GM21786 (cell line): ENCODE measurements around the gene ETV3L.
"Not testable (repeated sequence)": the region's sequence is repeated elsewhere in the genome, so short reads cannot be mapped to it uniquely, and the experiment has no call there.

Experiments
- ATAC-seq: cut with Tn5 transposase; IDR thresholded peaks from one replicate; pipeline ENCODE4 v1.9.1; 2021; ENCODE audit not compliant: unreplicated experiment

ETV3L gene

DNA sequence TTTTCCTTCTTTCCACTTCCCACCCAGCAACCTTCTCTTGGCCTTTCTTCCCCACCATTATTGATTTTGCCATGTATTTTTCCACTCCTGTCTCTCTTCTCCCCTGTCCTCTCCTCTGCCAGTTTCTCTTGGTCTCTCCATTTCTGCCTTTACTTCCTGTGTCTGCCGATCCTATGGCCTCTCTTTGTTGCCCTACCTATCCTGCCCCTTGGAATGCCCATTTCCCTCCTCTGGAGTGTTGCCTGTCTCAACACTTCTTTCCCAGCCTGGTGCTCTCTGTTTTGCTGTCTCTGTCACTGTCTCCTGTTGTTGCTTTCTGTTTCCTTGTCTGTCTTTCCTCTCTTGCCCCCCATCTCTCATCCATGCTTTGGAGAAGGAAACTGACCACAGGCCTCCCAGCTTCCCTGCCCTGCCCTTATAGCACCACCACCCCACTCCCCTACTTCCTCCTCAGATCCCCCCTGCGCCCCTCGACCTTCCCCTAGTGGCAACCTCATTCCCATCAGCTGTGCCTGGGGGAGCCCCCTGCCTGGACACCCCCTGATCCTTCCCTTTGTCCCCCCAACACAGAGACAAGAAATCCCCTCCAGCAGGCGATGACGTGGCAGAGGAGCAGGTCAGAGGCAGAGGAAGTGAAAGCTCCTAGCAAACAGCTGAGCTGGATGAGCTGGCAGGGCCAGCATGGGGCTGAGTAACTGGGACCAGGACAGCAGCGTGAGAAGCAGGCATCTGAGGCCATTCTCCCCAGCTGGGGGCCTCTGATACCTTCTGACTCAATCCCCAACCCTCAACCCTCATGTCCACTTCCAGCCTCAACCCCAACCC, 6.6 kb upstream of the ETV3L start:
- peak; percentile 80 for ATAC-seq

DNA sequence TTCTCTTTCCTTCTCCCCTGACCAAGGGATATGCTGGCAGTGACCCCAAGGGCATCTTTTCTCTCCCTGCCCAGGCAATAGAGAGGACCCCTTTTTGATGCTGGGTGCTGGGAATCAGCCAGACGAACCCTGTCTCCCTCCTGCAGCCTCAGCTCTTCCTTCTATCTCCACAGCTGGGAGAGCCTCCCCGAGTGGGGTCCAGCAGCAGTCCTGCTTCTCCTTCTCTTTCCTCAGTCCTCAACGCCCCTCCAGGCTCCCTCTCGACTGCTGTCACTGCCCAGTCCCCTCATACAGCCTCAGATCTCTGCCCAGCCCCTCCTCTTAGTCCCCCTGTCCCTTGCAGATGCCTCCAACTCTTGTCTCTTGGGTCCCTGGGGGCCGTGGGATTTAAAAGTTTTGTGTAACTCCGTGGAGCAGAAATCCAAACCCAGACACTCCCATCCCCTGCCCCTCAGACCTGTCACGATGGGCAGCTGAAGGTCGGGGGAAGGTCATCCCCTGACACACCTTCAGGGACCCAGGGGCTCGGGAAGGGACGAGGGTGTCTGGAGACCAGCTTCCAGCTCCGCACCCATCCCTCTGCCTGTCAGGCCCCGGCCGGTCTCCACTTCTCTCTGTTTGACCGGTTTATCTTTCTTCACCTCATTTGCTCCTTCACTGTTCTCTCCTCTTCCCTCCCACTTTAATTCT, 5.8 kb upstream of the ETV3L start:
- no peak for ATAC-seq

DNA sequence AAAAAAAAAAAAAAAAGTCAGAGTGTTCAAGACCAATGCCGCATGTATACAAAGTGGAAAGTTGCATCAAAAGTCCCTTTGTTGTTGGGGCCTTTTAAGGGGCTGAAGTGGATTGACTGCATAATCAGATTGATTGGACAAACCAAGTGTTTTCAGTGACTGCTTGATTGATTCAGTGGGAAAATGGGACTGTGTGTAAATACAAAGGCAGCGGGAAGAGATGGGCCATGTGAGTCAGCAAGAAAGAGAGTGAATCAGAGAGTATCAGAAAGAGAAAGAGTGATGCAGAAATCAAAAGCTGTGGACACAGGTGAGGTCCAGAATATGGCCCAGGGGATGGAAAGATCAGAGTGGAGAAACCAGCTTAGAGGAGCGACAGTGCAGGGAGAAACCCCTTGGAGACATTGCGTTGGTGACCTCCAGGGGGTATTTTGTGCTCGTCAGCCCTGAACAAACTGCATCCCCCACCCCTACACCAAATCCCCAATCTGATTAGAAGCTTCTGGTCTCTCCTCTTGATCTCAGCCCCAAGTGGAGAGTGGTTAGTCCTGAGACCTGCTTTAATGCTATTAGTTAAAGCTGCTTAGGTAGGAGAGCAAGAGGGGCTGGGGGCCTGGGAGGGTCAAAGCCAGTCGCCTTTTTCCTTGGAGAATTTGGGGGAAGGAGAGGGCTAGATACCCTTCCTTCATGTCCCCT, 5.1 kb upstream of the ETV3L start:
- no peak for ATAC-seq

DNA sequence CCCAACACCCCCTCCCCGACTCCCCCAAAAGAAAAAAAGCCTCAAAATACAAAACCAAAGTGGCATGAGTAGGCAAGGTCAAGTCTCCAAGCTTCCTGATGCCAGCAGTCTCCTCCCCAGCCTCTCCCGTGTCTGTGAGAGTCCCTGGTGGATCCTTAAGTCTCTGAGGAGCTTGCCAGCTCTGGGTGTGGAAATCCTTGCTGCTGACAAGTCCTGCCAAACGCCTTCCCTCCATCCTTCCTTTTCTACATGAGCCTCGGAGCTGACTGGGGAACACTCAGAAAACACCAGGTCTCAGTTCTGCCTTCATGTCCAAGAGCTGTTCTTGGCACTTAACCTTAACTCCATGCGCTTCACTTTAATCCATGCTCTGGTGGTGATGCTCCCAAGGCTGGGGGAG, 3.7 kb upstream of the ETV3L start:
- ATAC-seq: no peak

DNA sequence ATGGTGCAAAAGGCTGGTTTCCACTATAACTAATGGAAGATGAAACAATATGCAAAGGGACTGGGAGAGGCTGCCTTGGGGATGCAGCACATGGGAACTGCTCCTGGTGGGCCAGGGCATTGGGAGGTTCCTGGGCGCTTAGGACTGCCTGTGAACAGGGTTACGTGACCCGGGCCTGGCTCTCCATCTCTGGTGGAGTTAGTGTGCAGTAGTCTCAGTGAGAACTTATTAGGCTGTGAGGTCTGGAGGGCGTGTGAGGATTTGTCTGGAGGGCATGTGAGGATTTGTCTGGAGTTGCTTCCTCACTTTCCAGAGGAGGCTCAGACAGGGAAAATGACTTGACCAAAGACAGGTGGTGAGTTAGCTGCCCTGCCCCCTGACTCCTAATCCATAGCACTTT, 1.5 kb upstream of the ETV3L start:
- no peak for ATAC-seq

DNA sequence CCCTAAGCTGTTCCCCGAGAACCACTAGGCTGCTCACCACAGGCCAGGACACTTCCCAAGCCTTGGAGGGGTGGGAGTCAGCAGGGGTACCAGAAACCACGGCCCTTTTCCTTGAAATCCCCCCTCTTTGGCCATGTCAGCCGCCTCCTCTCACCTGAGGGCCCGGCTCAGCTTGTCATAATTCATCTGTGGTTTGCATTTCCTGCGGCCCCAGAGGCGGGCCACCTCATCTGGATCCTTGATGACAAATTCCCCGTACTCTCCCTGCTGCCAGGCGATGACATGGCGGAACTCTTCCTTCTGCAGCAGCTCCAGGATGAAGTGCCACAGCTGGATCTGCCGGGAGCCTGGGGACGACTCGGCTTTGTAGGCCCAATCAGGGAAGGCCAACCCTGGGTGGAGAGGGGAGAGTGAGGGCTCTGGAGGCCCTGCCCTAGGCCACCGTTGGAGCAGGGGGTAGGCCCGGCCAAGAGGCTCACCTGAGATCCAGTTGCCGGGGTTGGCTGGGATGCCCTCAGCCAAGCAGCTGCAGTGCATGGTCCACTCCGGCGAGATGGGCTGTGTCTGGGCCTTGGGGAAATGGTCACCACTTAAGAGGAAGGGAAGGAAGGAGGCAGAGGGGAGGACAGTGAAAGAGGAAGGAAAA, 498 bp downstream of the ETV3L start:
- ATAC-seq: not testable (repeated sequence)

DNA sequence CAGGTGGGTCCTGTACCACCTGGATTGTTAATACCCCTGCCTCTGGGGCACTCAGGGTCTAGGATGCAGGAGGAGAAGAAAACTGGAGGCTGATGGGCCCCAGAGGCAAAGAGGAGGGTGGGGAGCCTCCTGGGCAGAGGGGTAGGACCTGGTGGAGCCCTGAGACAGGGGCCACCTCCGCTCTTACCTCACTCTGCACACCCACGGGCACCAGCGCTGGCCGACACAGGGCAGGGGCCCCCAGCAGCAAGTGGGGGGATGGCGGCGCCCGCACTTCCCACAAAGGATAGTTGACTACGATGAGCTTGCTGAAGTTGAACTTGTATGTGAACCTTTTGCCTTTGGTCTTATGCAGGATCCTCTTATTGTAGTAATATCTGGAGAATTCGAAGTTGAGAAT, 1.1 kb downstream of the ETV3L start:
- no peak for ATAC-seq

DNA sequence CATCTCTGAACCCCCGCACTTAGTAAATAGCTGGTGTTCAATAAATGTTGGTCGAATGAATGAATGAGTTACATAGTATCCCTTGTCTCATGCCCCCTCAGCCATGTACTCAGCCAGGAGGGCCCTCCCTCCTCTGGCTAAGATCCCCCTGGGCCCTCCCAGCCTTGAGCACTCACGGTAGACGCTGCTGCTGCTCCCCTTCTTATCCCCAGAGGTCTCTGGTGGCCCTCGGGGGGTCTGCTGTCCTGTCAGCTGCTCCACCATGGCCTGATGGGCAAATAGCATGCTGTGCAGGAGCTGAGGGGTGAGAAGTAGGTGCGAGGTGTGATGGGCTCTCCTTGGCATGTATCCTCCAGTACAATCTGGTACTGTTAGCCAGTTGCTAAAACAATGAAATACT, 1.9 kb downstream of the ETV3L start:
- ATAC-seq: no peak

DNA sequence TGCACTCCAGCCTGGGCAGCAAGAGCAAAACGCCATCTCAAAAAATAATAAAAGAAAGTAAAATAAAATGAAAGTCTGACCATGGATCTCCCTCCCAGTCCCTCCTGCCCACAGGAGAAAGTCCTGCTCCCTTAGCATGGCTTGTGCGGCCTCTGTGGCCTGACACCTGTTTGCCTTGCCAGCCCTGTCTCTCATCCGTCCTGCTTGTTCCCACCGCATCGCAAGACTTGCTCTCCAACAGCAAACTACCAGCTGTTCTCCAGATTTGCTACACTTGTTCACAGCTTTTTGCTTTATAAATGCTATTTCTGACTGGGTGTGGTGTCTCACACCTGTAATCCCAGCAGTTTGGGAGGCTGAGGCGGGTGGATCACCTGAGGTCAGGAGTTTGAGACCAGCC, 2.7 kb downstream of the ETV3L start:
- ATAC-seq: no peak

DNA sequence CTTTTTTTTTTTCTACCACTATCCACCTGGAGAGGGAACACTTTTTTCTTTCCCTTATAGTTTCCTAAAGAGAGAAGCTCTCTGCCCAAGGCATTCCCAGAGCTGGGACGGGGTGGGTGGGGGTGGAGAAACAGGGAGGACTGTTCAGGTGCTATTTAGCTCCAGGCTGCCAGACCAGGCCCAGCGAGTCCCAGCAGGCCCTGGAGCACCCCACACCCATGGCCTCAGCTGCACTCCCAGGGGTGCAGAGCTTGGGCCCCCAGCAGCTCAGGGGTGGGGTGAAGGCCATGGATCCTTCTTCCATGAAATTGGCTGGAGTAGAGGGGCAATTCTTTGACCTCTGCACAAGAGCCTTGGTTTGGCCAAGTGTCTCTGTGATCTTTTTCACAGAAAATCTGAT, 4.1 kb downstream of the ETV3L start:
- no peak for ATAC-seq

DNA sequence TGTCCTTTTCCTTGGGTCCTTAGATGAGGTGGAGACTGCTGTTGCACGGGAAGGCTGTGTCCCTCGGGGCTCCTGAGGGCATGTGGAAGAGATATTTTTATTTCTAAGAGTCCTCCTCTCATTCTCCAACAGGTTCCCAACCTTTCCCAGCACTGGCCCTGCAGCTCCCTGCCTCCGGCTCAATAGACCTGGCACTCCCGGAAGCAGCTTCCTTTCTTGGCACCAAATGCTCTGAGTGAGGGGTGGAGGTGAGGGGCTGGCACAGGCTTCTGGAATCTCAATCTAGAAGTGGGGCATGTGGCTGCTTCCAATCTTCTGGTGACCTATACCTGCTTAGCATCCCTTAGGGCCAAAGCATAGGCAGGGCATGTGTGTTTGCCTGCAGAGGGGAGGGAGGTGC, 4.5 kb downstream of the ETV3L start:
- no peak for ATAC-seq

DNA sequence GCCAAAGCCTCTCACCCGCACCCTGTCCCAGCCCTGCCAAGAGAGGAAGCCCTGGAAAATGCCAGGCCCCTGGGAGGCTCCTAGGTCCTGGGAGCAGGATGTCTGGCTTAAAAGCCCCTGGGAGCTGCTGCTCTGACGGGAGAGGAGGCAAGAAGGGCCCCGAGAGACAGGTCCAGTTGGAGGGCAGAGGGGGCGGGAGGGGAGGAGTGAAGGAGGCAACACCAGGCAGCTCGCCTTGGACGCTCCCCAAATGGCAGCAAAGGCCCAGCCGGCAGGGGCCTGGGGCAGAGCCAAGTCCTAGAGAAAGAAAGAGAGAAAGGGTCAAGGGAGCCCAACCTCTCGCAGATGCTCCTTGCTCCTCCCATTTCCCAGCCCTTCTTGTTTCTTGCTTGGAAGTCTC, 6.8 kb downstream of the ETV3L start:
- ATAC-seq: no peak

DNA sequence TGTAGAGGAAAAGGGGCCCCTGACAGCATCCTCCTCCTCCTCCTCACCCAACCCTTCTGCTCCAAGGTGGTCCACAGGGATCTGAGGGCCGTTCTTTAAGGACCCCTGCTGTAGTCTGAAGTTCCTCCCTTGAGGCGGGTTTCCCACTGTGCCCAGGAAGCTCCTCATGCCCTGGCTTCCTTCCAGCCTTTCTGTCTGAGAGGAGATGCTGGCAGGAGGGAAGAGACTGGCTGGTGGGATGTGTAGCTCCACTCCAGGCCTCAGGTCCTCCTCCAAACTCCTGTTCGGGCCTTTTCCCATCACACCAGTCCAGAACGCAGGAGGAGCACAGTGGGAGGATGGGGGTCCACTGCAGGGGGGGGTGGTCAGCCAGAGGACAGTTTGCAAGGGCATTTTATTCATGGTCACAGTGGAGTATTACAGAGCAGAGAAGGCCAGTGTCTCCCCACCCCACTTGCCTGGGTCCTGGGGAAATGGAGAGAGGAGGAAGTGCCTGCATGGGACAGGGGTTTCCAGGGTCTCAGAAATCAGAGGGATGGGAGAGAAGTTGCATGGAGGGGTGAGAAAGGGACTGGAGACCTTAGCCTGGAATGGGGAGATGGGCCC, 7.8 kb downstream of the ETV3L start:
- no peak for ATAC-seq

DNA sequence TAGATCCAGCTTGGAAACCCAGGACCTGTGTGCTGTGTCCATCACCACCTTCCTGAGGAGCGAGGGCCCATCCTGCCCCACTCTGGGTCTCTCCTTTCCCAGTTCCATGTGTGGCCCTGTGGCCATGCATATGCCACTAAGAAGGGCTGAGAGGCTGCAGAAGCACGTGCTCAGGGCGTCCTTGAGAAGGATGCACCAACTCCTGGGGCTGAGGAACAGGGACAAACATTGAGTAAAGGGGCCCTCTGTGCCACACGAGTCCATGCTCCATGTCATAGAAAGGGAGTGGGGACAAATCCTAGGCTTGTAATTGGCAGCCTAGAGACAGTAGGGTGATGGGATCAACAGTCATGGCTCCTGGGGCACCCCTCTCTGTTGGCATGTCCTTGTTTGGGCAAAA, 8.4 kb downstream of the ETV3L start:
- no peak for ATAC-seq

DNA sequence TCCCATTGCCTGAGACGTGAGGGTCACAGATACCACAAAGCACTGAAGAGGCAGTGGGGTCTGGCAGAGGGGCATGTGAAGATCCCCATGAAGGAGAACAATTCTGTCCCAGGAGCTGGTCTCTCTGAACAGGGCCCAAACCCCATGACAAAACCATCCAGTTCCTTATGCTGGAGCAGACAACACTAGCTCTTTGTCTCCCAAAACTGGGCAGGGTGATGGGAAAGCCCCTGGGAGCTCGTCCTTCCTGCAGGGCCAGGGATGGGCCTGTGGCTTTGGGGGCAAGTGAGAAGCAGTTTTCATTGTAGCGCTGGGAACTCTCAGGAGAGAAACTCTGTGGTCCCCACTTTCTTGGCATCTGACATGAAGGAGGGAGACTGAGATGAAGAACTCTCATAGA, 8.8 kb downstream of the ETV3L start:
- no peak for ATAC-seq

DNA sequence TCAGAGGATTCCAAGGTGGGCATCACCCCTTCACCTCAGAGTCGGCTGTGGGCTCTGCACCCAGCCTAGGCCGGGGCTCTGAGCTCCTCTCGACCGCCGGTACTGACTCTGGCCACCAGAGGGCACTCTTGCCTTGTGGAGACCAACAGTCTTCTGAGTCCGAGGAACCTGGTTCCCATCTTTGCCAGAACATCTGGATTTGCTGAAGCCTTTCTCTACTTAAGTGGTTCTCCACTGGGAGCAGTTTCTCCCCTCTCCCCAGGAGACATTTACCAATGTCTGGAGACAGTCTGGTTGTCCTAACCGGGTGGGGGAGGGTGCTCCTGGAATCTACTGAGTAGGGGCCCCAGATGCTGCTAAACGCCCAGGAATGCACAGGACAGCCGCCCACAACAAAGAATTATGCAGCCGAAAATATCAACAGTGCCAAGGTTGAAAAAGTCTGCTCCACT, 9.4 kb downstream of the ETV3L start:
- no peak for ATAC-seq

DNA sequence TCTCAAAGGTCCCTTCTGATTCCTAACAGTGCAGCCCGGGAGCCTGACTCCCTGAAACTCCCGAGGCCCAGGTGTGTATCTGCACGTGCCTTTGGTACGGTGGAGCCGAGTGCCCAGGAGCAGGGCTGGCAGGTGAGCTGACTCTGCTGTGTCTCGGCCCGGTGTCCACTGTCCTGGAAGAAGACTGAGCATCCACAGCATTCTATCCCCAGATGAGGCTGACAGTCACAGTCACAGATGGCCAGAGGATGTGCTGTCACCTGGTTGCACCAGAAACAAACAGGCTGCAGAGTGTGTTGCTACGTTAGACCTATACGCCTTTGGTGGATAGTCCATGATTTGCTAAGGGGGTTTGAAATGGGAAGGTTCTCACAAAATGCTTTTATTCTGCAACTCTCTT, 9.8 kb downstream of the ETV3L start:
- no peak for ATAC-seq

DNA sequence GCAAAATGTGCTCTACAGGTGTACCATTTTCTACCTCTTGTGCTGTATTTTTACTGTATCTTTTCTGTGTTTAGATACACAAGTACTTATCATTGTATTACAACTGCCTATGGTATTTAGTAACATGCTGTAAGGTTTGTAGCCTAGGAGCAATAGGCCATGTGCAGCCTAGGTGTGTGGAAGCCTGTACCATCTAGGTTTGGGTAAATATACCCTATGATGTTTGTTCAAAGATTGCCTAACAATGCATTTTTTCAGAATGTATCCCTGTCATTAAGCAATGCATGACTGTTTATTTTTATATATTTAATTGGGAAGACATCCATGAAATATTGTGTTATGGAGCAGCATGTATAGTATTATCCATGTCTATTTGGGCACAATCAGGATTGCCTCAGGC, 11.0 kb downstream of the ETV3L start:
- no peak for ATAC-seq

DNA sequence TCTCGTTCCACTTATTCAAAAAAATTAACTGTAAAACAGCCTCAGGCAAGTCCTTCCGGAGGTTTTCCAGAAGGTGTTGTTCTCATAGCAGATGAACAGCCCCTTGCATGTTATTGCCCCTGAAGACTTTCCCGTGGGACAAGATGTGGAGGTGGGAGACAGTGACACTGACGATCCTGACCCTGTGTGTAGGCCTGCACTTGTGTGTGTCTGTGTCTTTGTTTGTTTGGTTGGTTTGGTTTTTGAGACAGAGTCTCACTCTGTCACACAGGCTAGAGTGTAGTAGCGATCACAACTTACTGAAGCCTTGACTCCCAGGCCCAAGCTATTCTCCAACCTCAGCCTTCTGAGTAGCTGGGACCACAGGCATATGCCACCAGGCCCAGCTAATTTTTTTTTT, 12.6 kb downstream of the ETV3L start:
- no peak for ATAC-seq

DNA sequence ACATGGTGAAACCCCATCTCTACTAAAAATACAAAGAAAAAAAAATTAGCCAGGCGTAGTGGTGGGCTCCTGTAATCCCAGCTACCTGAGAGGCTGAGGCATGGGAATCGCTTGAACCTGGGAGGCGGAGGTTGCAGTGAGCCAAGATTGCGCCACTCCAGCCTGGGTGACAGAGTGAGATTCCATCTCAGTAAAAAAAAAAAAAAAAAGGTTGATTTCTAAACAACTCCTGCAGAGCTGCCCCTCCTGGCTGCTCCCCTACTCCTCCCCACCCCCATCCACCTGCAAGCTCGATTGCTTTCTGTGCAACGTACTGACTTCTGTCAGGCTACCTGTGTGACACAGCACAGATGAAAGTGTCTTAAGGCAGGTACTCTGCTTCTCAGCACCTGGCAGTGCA, 13.3 kb downstream of the ETV3L start:
- no peak for ATAC-seq

DNA sequence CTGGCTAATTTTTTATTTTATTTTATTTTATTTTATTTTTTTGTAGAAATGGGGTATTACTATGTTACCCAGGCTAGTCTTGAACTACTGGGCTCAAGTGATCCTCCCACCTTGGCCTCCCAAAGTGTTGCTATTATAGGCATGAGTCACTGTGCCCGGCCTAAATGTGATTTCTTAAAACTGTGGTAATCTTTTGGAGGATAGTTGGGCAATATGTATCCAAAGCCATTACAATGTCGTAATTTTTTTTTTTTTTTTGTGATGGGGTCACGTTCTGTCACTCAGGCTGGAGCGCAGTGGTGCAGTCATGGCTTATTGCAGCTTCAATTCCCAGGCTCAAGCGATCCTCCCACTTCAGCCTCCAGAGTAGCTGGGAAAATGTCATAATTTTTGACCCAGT, 14.2 kb downstream of the ETV3L start:
- no peak for ATAC-seq
